ENCODE measurements around the gene LDLRAD4.

The LDLRAD4 gene

GRCh38 chr18:13187498-13187897, 31.1 kb upstream of the LDLRAD4 start:
- H3K27ac ChIP-seq (replicated peaks): no peak overlapping the region
- no peak for DNase-seq (ENCODE audit: low read depth in 1 of 2, low spot score in 1 of 2)
- peaks cover 5% of the 10 kb centered on the region for H3K27me3 ChIP-seq (ENCODE audit: insufficient read depth, poor library complexity, severe bottlenecking)
- no peak overlapping the region for H3K4me3 ChIP-seq (replicated peaks; ENCODE audit: insufficient read depth, low read length)
- TF ChIP-seq POLR2AphosphoS5 (IDR thresholded peaks at IDR 0.05; ENCODE audit: low read depth) (no peak), SPI1 (IDR thresholded peaks at IDR 0.05; ENCODE audit: borderline replicate concordance, low read depth) (no peak), CTCF (IDR thresholded peaks at IDR 0.05; ENCODE audit: insufficient read depth, low read length) (no peak), GABPA (IDR thresholded peaks at IDR 0.05; ENCODE audit: low read depth) (no peak), REST (IDR thresholded peaks at IDR 0.05; ENCODE audit: insufficient replicate concordance, low read depth) (no peak)

GRCh38 chr18:13191031-13191430, 27.5 kb upstream of the LDLRAD4 start:
- H3K4me3 ChIP-seq (replicated peaks; ENCODE audit: insufficient read depth, low read length): no peak overlapping the region
- H3K27me3 ChIP-seq (ENCODE audit: insufficient read depth, poor library complexity, severe bottlenecking): peaks cover 5% of the 10 kb centered on the region
- DNase-seq (ENCODE audit: low read depth in 1 of 2, low spot score in 1 of 2): no peak
- TF ChIP-seq SPI1 (IDR thresholded peaks at IDR 0.05; ENCODE audit: borderline replicate concordance, low read depth) (no peak), GABPA (IDR thresholded peaks at IDR 0.05; ENCODE audit: low read depth) (no peak), REST (IDR thresholded peaks at IDR 0.05; ENCODE audit: insufficient replicate concordance, low read depth) (no peak), POLR2AphosphoS5 (IDR thresholded peaks at IDR 0.05; ENCODE audit: low read depth) (no peak), CTCF (IDR thresholded peaks at IDR 0.05; ENCODE audit: insufficient read depth, low read length) (no peak)
- H3K27ac ChIP-seq (replicated peaks): no peak overlapping the region

GRCh38 chr18:13191779-13192178, 26.8 kb upstream of the LDLRAD4 start:
- Histone ChIP-seq H3K4me3 (replicated peaks; ENCODE audit: insufficient read depth, low read length) (no peak overlapping the region), H3K27ac (replicated peaks) (no peak overlapping the region), H3K27me3 (ENCODE audit: insufficient read depth, poor library complexity, severe bottlenecking) (peaks cover 5% of the 10 kb centered on the region)
- TF ChIP-seq SPI1 (IDR thresholded peaks at IDR 0.05; ENCODE audit: borderline replicate concordance, low read depth) (no peak), REST (IDR thresholded peaks at IDR 0.05; ENCODE audit: insufficient replicate concordance, low read depth) (no peak), GABPA (IDR thresholded peaks at IDR 0.05; ENCODE audit: low read depth) (no peak), CTCF (IDR thresholded peaks at IDR 0.05; ENCODE audit: insufficient read depth, low read length) (no peak), POLR2AphosphoS5 (IDR thresholded peaks at IDR 0.05; ENCODE audit: low read depth) (no peak)
- no peak for DNase-seq (ENCODE audit: low read depth in 1 of 2, low spot score in 1 of 2)

Measured in HL-60 (cell line).